H1 (cell line): ENCODE results near the gene FAM9C.

Experiments
- CBX8 ChIP-seq: fragments of 300-800, 300-1000 bp; sonication (generic); IDR thresholded peaks from 2 replicates; pipeline ENCODE4 v1.7.1; 2016; ENCODE audit warnings: low read depth, low read length, borderline replicate concordance
- EZH2 ChIP-seq: fragments of 200-600 bp; sonication (generic); IDR thresholded peaks from 2 replicates; pipeline ENCODE4 v1.7.1; 2012; ENCODE audit warnings: low read depth, mild to moderate bottlenecking, moderate library complexity, low read length, inconsistent platforms; ENCODE audit not compliant: severe bottlenecking
- JUN ChIP-seq: IDR thresholded peaks from 2 replicates; pipeline ENCODE4 v1.6.1; 2011; ENCODE audit warnings: low read depth, mild to moderate bottlenecking, improper control_type of control experiment, low read length
- JUND ChIP-seq: IDR thresholded peaks from 2 replicates; pipeline ENCODE4 v1.6.1; 2011; ENCODE audit warnings: mild to moderate bottlenecking, improper control_type of control experiment, low read length
- MAFK ChIP-seq: IDR thresholded peaks from 2 replicates; pipeline ENCODE4 v1.6.1; 2012; ENCODE audit warnings: low read depth, mild to moderate bottlenecking, improper control_type of control experiment, low read length
- POLR2A ChIP-seq, 2 experiments: IDR thresholded peaks; 1 replicate in 1 of 2; 2 replicates in 1 of 2; pipeline ENCODE4 v1.6.1; 2011; ENCODE audit warnings: low read depth in 2 of 2, low read length in 2 of 2, mild to moderate bottlenecking in 2 of 2; ENCODE audit errors: control extremely low read depth in 1 of 2
- POLR2AphosphoS5 ChIP-seq: IDR thresholded peaks from 2 replicates; pipeline ENCODE4 v1.6.1; 2011; ENCODE audit warnings: low read depth, low read length
- RAD21 ChIP-seq, 2 experiments: IDR thresholded peaks in 1 of 2; conservative IDR thresholded peaks in 1 of 2; 2 replicates each; pipeline ENCODE4 v1.6.1; 2011; ENCODE audit warnings: low read depth in 2 of 2, low read length in 2 of 2, improper control_type of control experiment in 1 of 2, inconsistent platforms in 1 of 2, mild to moderate bottlenecking in 1 of 2, moderate library complexity in 1 of 2
- RXRA ChIP-seq: IDR thresholded peaks from 2 replicates; pipeline ENCODE4 v1.6.1; 2011; ENCODE audit warnings: low read depth, mild to moderate bottlenecking, low read length, moderate library complexity; ENCODE audit not compliant: insufficient read depth
- TAF1 ChIP-seq: IDR thresholded peaks from 2 replicates; pipeline ENCODE4 v1.6.1; 2011; ENCODE audit warnings: mild to moderate bottlenecking, low read depth, low read length
- TCF12 ChIP-seq: IDR thresholded peaks from 2 replicates; pipeline ENCODE4 v1.6.1; 2011; ENCODE audit warnings: low read depth, mild to moderate bottlenecking, low read length
- YY1 ChIP-seq: IDR thresholded peaks from 2 replicates; pipeline ENCODE4 v1.6.1; 2011; ENCODE audit warnings: low read depth, mild to moderate bottlenecking, low read length
- TF ChIP-seq, protein P1 (sequence below), 3 experiments: IDR thresholded peaks; 1 replicate in 2 of 3; 2 replicates in 1 of 3; pipeline versions ENCODE4 v1.5.1 to v1.6.1; 2011; ENCODE audit warnings: low read length in 3 of 3, mild to moderate bottlenecking in 3 of 3, inconsistent platforms in 2 of 3, low read depth in 1 of 3, moderate library complexity in 1 of 3; ENCODE audit not compliant: insufficient read depth in 1 of 3; ENCODE audit errors: control extremely low read depth in 1 of 3
- TF ChIP-seq, protein P2 (sequence below): IDR thresholded peaks from 2 replicates; pipeline ENCODE4 v1.6.1; 2012; ENCODE audit warnings: low read length, inconsistent platforms

DNA sequence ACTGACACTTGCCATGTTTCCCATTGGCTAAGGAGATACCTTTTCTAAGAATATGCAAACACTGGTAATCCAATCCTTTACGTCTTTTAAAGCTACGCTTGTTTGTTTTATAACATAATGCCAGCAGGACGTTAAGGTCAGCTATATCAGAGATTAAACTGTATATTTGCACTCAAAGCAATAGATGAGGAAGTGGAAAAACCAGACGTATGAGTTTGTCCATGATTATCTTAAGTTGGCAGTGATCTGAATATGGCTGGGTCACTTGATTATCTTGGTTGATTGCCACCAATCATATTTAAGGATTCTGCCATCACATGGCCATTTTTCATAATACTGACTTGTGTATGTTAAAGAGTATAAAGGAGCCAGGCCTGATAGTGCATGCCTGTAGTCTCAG is 50.1 kb downstream of the FAM9C start:
- TF ChIP-seq, protein P1, sequence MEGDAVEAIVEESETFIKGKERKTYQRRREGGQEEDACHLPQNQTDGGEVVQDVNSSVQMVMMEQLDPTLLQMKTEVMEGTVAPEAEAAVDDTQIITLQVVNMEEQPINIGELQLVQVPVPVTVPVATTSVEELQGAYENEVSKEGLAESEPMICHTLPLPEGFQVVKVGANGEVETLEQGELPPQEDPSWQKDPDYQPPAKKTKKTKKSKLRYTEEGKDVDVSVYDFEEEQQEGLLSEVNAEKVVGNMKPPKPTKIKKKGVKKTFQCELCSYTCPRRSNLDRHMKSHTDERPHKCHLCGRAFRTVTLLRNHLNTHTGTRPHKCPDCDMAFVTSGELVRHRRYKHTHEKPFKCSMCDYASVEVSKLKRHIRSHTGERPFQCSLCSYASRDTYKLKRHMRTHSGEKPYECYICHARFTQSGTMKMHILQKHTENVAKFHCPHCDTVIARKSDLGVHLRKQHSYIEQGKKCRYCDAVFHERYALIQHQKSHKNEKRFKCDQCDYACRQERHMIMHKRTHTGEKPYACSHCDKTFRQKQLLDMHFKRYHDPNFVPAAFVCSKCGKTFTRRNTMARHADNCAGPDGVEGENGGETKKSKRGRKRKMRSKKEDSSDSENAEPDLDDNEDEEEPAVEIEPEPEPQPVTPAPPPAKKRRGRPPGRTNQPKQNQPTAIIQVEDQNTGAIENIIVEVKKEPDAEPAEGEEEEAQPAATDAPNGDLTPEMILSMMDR (IDR thresholded peaks at IDR 0.05; ENCODE audit: control extremely low read depth in 1 of 3, insufficient read depth in 1 of 3, low read depth in 1 of 3, low read length in 3 of 3) = no peak
- TF ChIP-seq TAF1 (no peak), YY1 (no peak), POLR2A (IDR thresholded peaks at IDR 0.05; ENCODE audit: control extremely low read depth in 1 of 2, low read depth in 2 of 2, low read length in 2 of 2) (no peak), POLR2AphosphoS5 (no peak), EZH2 (no peak), JUN (no peak), RAD21 (IDR thresholded peaks at IDR 0.05 in 1 of 2, conservative IDR thresholded peaks at IDR 0.05 in 1 of 2; ENCODE audit: low read depth in 2 of 2, low read length in 2 of 2) (no peak), MAFK (no peak), TCF12 (no peak), RXRA (no peak), JUND (no peak), CBX8 (no peak)
- TF ChIP-seq, protein P2, sequence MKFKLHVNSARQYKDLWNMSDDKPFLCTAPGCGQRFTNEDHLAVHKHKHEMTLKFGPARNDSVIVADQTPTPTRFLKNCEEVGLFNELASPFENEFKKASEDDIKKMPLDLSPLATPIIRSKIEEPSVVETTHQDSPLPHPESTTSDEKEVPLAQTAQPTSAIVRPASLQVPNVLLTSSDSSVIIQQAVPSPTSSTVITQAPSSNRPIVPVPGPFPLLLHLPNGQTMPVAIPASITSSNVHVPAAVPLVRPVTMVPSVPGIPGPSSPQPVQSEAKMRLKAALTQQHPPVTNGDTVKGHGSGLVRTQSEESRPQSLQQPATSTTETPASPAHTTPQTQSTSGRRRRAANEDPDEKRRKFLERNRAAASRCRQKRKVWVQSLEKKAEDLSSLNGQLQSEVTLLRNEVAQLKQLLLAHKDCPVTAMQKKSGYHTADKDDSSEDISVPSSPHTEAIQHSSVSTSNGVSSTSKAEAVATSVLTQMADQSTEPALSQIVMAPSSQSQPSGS = no peak
